GM12801 (cell line): Measurements from ENCODE around the gene RPAP3.

Source experiments
- TF ChIP-seq, protein P1 (sequence below): IDR thresholded peaks from one replicate; pipeline ENCODE4 v1.5.1; 2011; ENCODE audit warnings: control low read depth; ENCODE audit not compliant: insufficient read length; ENCODE audit errors: extremely low read depth

RPAP3 gene

DNA sequence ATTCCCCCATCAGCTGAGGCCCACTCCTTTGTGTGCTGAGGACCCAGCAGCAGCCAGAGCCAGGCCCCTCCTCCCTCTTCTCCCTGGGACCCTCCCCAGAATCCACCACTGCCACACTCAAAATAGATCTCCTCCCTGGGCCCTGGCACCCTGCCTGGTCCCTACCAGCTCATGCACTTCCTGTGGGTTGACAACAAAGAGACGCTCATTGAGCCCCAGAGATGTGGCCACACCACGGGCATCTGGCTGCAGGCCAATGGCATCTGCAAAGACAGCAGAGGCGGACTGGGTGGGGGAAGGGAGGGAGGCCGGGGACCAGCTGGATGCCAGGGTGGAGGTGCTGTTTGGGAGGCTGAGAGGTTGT is 35.5 kb upstream of the RPAP3 start:
- TF ChIP-seq, protein P1, sequence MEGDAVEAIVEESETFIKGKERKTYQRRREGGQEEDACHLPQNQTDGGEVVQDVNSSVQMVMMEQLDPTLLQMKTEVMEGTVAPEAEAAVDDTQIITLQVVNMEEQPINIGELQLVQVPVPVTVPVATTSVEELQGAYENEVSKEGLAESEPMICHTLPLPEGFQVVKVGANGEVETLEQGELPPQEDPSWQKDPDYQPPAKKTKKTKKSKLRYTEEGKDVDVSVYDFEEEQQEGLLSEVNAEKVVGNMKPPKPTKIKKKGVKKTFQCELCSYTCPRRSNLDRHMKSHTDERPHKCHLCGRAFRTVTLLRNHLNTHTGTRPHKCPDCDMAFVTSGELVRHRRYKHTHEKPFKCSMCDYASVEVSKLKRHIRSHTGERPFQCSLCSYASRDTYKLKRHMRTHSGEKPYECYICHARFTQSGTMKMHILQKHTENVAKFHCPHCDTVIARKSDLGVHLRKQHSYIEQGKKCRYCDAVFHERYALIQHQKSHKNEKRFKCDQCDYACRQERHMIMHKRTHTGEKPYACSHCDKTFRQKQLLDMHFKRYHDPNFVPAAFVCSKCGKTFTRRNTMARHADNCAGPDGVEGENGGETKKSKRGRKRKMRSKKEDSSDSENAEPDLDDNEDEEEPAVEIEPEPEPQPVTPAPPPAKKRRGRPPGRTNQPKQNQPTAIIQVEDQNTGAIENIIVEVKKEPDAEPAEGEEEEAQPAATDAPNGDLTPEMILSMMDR = no peak

DNA sequence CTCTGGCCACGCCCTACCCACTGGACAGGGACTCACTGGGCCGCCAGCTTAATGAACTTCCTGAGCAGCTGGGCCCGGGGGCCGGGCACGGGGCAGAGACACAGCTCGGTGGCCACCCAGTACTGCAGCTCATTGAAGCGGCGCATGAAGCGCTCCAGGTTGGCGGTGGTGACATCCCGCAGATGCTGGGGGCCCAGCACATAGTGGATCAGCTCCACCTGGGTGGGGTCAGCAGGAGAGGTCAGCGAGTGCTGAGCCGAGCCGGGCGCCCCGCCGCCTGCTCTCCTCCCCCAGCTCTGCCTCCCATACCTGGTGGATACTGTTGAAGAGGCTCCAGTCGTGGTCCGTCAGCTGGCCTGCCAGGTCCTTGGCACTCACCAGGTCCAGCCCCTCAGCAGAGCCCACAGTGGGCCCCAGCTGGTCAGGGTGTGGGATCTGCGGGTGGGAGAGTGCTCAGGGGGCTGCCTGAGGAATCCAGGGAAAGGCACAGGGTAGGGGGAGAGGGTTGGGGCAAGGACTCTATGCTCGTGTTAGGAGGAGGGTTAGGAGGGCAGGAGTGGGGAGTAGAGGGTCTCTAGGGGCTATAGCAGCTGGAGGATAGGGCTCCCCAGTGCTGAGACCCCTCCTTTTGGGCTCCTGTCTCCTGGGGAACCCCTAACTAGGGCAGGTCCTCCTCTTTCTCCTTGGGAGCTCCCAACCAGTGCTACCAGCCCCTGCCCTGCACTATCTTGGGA is 34.9 kb upstream of the RPAP3 start:
- TF ChIP-seq, protein P1 = no peak

DNA sequence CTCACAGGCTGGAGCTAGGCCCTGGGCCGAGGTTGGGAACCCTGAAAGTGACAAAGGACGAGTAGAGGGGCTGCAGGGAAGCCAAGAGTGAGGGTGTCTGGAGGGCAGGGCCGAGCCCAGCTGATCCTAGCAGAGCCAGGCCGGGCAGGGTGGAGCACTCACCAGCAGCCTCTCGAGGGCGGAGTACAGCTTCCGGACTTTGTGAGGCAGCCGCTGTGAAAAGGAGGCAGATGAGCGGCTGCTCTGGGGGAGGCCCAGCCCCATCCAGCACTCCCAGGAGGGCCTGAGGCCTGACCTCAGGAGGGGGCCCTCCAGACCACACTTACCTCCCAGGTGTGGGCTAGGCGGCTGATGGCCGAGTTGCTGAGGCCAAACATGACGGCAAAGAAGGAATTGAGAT is 34.1 kb upstream of the RPAP3 start:
- TF ChIP-seq, protein P1 = no peak

DNA sequence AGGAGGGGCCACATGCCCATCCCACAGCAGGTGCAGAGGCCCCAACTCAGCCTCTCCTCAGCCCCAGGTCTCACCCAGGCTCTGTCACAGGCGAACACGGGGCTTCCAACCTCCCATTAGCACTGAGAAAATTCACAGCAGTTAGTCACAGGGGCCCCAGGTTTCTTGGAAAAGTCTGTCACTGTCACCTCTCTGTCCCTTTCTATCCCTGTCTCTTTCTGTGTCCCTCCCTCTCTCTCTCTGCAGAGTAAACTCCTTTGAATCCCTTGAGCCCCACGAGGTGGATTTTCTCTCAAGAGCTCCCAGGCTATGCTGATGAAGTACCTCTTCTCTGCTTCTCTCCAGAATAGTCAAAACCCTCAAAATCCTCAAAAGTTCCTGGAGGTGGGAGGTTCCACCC is 33.5 kb upstream of the RPAP3 start:
- TF ChIP-seq, protein P1 = no peak

DNA sequence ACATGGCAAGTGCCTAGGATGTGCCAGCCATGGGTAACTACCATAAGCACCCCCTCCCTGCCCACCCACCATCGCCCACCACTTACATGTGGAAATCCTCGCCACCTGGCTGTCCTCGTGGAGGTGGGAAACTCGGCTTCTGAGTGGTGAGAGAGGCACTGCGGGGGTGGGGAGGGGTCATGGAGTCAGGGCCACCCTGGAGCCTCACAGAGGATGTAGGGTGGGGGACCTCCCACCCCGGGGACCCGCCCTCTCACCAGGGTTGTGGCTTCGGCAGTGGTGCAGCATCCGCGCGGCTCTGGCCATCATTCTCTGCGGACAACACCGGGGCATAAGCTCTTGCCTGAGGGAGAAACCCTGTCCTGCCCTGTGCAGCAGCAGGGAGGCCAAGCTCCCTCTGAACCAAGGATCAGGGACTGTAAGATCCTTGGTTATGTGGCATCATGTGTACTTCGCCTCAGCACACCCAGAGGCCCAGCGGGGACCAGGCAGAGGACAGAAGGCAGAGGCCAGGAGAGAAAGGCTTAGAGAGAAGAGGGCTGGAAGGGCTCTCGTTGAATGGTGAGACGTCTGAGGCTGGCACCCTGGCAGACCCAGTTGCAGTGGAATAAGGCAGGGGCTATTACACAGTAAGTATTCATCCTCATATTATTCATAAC is 32.2 kb upstream of the RPAP3 start:
- TF ChIP-seq, protein P1 = no peak

DNA sequence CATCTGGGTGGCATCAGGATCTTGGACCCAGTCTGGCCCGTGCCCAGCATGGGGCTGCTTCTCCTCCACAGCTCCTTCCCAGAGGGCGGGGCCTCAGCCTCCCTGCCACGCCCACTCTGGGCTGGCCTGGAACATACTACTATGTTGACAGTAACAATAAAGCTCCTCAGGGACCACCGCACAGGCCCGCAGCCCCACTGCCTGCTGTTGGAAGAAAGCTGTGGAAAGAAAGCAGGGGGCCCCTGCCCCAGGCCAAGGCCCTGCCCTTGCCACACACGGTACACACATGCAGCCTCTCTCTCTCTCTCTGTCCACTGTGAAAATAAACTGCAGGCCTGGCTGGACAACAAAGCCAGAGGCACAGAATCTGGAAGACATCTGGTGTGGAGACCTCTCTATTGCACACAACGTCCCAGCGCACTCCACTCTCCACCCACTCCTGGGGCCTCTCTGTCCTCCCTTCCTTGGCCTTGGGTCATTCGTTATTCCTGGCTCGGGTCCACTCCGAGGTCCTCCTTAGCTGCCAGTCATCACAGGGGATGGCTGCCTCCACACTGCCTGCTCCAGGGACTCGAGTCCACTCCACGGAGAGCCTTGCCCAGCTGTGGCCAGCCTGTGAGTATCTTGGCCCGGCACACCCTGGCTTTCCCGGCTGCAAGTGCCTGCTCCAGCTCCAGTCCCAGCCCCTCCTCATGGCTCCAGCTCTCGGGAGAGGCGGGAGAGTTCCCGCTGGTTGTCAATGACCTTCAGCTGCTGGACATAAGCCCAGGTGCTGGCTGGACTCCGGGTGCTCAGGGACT is 31.2 kb upstream of the RPAP3 start:
- TF ChIP-seq, protein P1 = no peak

DNA sequence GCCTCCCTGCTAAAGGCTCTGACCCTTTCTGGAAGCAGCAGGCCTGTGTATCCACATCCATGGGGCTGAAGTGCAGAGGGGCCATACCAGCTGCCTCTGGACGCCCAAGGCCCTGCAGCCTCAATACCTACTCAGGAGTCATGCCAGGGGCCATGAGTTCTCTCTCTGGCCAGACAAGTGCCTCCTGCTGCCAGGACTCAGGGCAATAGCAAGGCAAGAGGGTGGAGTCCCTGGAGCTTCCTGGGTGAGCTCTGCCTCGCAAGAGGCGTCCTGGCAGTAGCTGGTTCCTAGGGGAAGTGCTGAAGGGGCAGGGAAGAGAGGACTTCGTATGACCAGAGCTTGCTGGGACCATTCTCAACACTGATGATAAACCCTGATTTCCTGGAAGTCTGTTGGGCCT is 30.4 kb upstream of the RPAP3 start:
- TF ChIP-seq, protein P1 = no peak
